HG02938 (cell line): ENCODE measurements around the gene TMEM191B.
"Not testable (repeated sequence)": the region's sequence is repeated elsewhere in the genome, so short reads cannot be mapped to it uniquely, and the experiment has no call there.

Experiments used
- ATAC-seq: cut with Tn5 transposase; IDR thresholded peaks from one replicate; pipeline ENCODE4 v1.9.1; 2021; ENCODE audit warnings: mild to moderate bottlenecking, moderate library complexity; ENCODE audit not compliant: unreplicated experiment

Gene TMEM191B

GRCh38 chr22:18527752-18528596, at the start of gene TMEM191B:
TMEM191B (plus strand) TSS chr22:18527802; CDS start chr22:18527981, 179 bp downstream.
- ATAC-seq, result not testable (repeated sequence)

GRCh38 chr22:18496227-18496626, 31.4 kb upstream of the TMEM191B start:
- not testable (repeated sequence) for ATAC-seq

- ATAC-seq, result not testable (repeated sequence)
Observed at GRCh38 chr22:18511327-18511726, 16.3 kb upstream of the TMEM191B start.

- not testable (repeated sequence) for ATAC-seq
Observed at GRCh38 chr22:18512378-18512777, 15.2 kb upstream of the TMEM191B start.

GRCh38 chr22:18513454-18513853, 14.1 kb upstream of the TMEM191B start:
- not testable (repeated sequence) for ATAC-seq

- not testable (repeated sequence) for ATAC-seq
Observed at GRCh38 chr22:18518061-18518460, 9.5 kb upstream of the TMEM191B start, which contains the start of gene GGTLC3. GGTLC3 (minus strand) TSS chr22:18518161; CDS start chr22:18517897, 264 bp downstream.

GRCh38 chr22:18522762-18523161, 4.8 kb upstream of the TMEM191B start:
- ATAC-seq, result not testable (repeated sequence)

- ATAC-seq, result not testable (repeated sequence)
Observed at GRCh38 chr22:18523328-18523727, 4.3 kb upstream of the TMEM191B start.

GRCh38 chr22:18528597-18529415, 1.2 kb downstream of the TMEM191B start:
- peak; percentile 61 for ATAC-seq

- peak; percentile 21 for ATAC-seq
Observed at GRCh38 chr22:18529416-18530145, 2.0 kb downstream of the TMEM191B start.

GRCh38 chr22:18533633-18534032, 6.0 kb downstream of the TMEM191B start:
- not testable (repeated sequence) for ATAC-seq

GRCh38 chr22:18534315-18534714, 6.7 kb downstream of the TMEM191B start:
- not testable (repeated sequence) for ATAC-seq

GRCh38 chr22:18539994-18540393, 12.4 kb downstream of the TMEM191B start:
- not testable (repeated sequence) for ATAC-seq

GRCh38 chr22:18543400-18543799, 15.8 kb downstream of the TMEM191B start:
- ATAC-seq, result not testable (repeated sequence)

GRCh38 chr22:18544615-18545014, 17.0 kb downstream of the TMEM191B start:
- ATAC-seq, result not testable (repeated sequence)

GRCh38 chr22:18549458-18550179, 22.0 kb downstream of the TMEM191B start:
- ATAC-seq, result not testable (repeated sequence)

- not testable (repeated sequence) for ATAC-seq
Observed at GRCh38 chr22:18551046-18551445, 23.4 kb downstream of the TMEM191B start.

- ATAC-seq, result not testable (repeated sequence)
Observed at GRCh38 chr22:18552839-18553597, 25.4 kb downstream of the TMEM191B start.
